HAP-1 (cell line): Measurements from ENCODE around the gene QKI.

Experiments
- DNase-seq, 2 experiments: peaks; one replicate each; pipeline ENCODE4 v3.0.0-alpha.2; 2016 to 2020; ENCODE audit warnings: low spot score in 2 of 2
- H3K27me3 ChIP-seq: fragments of 250-450 bp; sonication (Bioruptor Pico); 2 replicates; pipeline ENCODE4 v1.5.1; 2020; ENCODE audit warnings: low read depth, mild to moderate bottlenecking, moderate library complexity
- H3K36me3 ChIP-seq: fragments of 250-450 bp; sonication (Bioruptor Pico); replicated peaks from 2 replicates; pipeline ENCODE4 v1.5.1; 2020; ENCODE audit warnings: mild to moderate bottlenecking
- H3K4me1 ChIP-seq: fragments of 250-450 bp; sonication (Bioruptor Pico); 2 replicates; pipeline ENCODE4 v1.5.1; 2020; ENCODE audit warnings: mild to moderate bottlenecking
- H3K4me3 ChIP-seq: fragments of 250-450 bp; sonication (Bioruptor Pico); 2 replicates; pipeline ENCODE4 v1.5.1; 2020; ENCODE audit warnings: mild to moderate bottlenecking, moderate library complexity
- H3K9me3 ChIP-seq: fragments of 250-450 bp; sonication (Bioruptor Pico); 2 replicates; pipeline ENCODE4 v1.5.1; 2020; ENCODE audit warnings: mild to moderate bottlenecking, moderate library complexity
- in situ Hi-C: fragments of 300-500 bp; cut with MboI; formaldehyde crosslinking; loops from 3 replicates; pipeline ENCODE4 v1.14.3; 2020; ENCODE audit warnings: low sequenced_read_pairs, inconsistent platforms, mixed read lengths

The QKI gene

GRCh38 chr6:163533443-163533842 is 118.9 kb downstream of the QKI start:
- H3K4me1 ChIP-seq: peaks cover 11% of the 10 kb centered on the region
- no peak overlapping the region for H3K4me3 ChIP-seq
- DNase-seq: no peak
- no peaks in the 10 kb centered on the region; the same call in 1 of the 2 replicates for H3K36me3 ChIP-seq
- in situ Hi-C loops: no loop called here
- no peaks in the 10 kb centered on the region for H3K27me3 ChIP-seq
- no peaks in the 10 kb centered on the region for H3K9me3 ChIP-seq

GRCh38 chr6:163536770-163537169 is 122.3 kb downstream of the QKI start:
- H3K9me3 ChIP-seq: no peaks in the 10 kb centered on the region
- in situ Hi-C loops: no loop called here
- no peak for DNase-seq
- peaks cover 19% of the 10 kb centered on the region for H3K4me1 ChIP-seq
- H3K36me3 ChIP-seq: no peaks in the 10 kb centered on the region; the same call in 1 of the 2 replicates
- no peak overlapping the region for H3K4me3 ChIP-seq
- no peaks in the 10 kb centered on the region for H3K27me3 ChIP-seq

GRCh38 chr6:163538331-163538730 is 123.8 kb downstream of the QKI start:
- DNase-seq: peak; percentile 11 to 24
- H3K4me3 ChIP-seq: no peak overlapping the region
- peaks cover 22% of the 10 kb centered on the region for H3K4me1 ChIP-seq
- H3K9me3 ChIP-seq: no peaks in the 10 kb centered on the region
- H3K36me3 ChIP-seq: no peaks in the 10 kb centered on the region; the same call in 1 of the 2 replicates
- in situ Hi-C loops: no loop called here
- H3K27me3 ChIP-seq: no peaks in the 10 kb centered on the region

- H3K4me1 ChIP-seq: peaks cover 27% of the 10 kb centered on the region
- in situ Hi-C loops: no loop called here
These were observed 124.7 kb downstream of the QKI start for GRCh38 chr6:163539101-163539762.

GRCh38 chr6:163543321-163543720 is 128.8 kb downstream of the QKI start:
- no peak overlapping the region for H3K4me3 ChIP-seq
- no peaks in the 10 kb centered on the region for H3K9me3 ChIP-seq
- peaks cover 6% of the 10 kb centered on the region; the same call in 1 of the 2 replicates for H3K36me3 ChIP-seq
- in situ Hi-C loops: no loop called here
- peak; percentile 49 to 95 for DNase-seq
- peaks cover 30% of the 10 kb centered on the region for H3K4me1 ChIP-seq
- H3K27me3 ChIP-seq: no peaks in the 10 kb centered on the region

More at GRCh38 chr6:163539101-163539762, 124.7 kb downstream of the QKI start:
- no peak overlapping the region for H3K4me3 ChIP-seq
- no peaks in the 10 kb centered on the region; the same call in 1 of the 2 replicates for H3K36me3 ChIP-seq
- H3K9me3 ChIP-seq: no peaks in the 10 kb centered on the region
- no peaks in the 10 kb centered on the region for H3K27me3 ChIP-seq
- no peak for DNase-seq

GRCh38 chr6:163545370-163545769 is 130.9 kb downstream of the QKI start:
- H3K36me3 ChIP-seq: peaks cover 6% of the 10 kb centered on the region; the same call in 1 of the 2 replicates
- H3K27me3 ChIP-seq: no peaks in the 10 kb centered on the region
- no peaks in the 10 kb centered on the region for H3K9me3 ChIP-seq
- no peak for DNase-seq
- no peak overlapping the region for H3K4me3 ChIP-seq
- in situ Hi-C loops: no loop called here
- H3K4me1 ChIP-seq: peaks cover 15% of the 10 kb centered on the region

GRCh38 chr6:163547287-163547686 is 132.8 kb downstream of the QKI start:
- no peak for DNase-seq
- peaks cover 10% of the 10 kb centered on the region for H3K36me3 ChIP-seq
- no peak overlapping the region for H3K4me3 ChIP-seq
- in situ Hi-C loops: no loop called here
- H3K9me3 ChIP-seq: no peaks in the 10 kb centered on the region
- peaks cover 15% of the 10 kb centered on the region for H3K4me1 ChIP-seq
- H3K27me3 ChIP-seq: no peaks in the 10 kb centered on the region

- H3K9me3 ChIP-seq: no peaks in the 10 kb centered on the region
- H3K27me3 ChIP-seq: no peaks in the 10 kb centered on the region
- H3K4me1 ChIP-seq: peaks cover 10% of the 10 kb centered on the region
- DNase-seq: no peak
- peaks cover 10% of the 10 kb centered on the region for H3K36me3 ChIP-seq
- H3K4me3 ChIP-seq: no peak overlapping the region
- in situ Hi-C loops: no loop called here
These were observed 134.1 kb downstream of the QKI start for GRCh38 chr6:163548624-163549023.

GRCh38 chr6:163554032-163554431 is 139.5 kb downstream of the QKI start:
- H3K9me3 ChIP-seq: no peaks in the 10 kb centered on the region
- in situ Hi-C loops: no loop called here
- peaks cover 4% of the 10 kb centered on the region for H3K36me3 ChIP-seq
- DNase-seq: no peak
- no peaks in the 10 kb centered on the region for H3K27me3 ChIP-seq
- H3K4me1 ChIP-seq: peaks cover 2% of the 10 kb centered on the region
- H3K4me3 ChIP-seq: no peak overlapping the region

- Histone ChIP-seq H3K4me1 (peaks cover 2% of the 10 kb centered on the region), H3K36me3 (peaks cover 5% of the 10 kb centered on the region), H3K27me3 (no peaks in the 10 kb centered on the region), H3K9me3 (no peaks in the 10 kb centered on the region), H3K4me3 (no peak overlapping the region)
- DNase-seq: peak; percentile 44 to 79
- in situ Hi-C loops: no loop called here
These were observed 140.1 kb downstream of the QKI start for GRCh38 chr6:163554663-163555062.

GRCh38 chr6:163559661-163560060 is 145.1 kb downstream of the QKI start:
- no peaks in the 10 kb centered on the region for H3K27me3 ChIP-seq
- H3K4me3 ChIP-seq: no peak overlapping the region
- in situ Hi-C loops: no loop called here
- no peak for DNase-seq
- peaks cover 20% of the 10 kb centered on the region for H3K36me3 ChIP-seq
- peaks cover 4% of the 10 kb centered on the region; the same call in 1 of the 2 replicates for H3K4me1 ChIP-seq
- H3K9me3 ChIP-seq: no peaks in the 10 kb centered on the region

- Histone ChIP-seq H3K36me3 (peaks cover 43% of the 10 kb centered on the region), H3K4me1 (0 out of 2 replicates have a peak, but pooled peaks cover 2% of the 10 kb centered on the region), H3K9me3 (no peaks in the 10 kb centered on the region), H3K27me3 (no peaks in the 10 kb centered on the region), H3K4me3 (no peak overlapping the region)
- in situ Hi-C loops: no loop called here
- no peak for DNase-seq
These were observed 148.8 kb downstream of the QKI start for GRCh38 chr6:163563318-163563717.

- no peak for DNase-seq
- peaks cover 43% of the 10 kb centered on the region for H3K36me3 ChIP-seq
- 0 out of 2 replicates have a peak, but pooled peaks cover 2% of the 10 kb centered on the region for H3K4me1 ChIP-seq
- no peaks in the 10 kb centered on the region for H3K9me3 ChIP-seq
- in situ Hi-C loops: no loop called here
- H3K4me3 ChIP-seq: no peak overlapping the region
- H3K27me3 ChIP-seq: no peaks in the 10 kb centered on the region
These were observed 150.0 kb downstream of the QKI start for GRCh38 chr6:163564534-163564933.

- no peaks in the 10 kb centered on the region for H3K9me3 ChIP-seq
- H3K4me3 ChIP-seq: no peak overlapping the region
- DNase-seq: no peak
- H3K27me3 ChIP-seq: no peaks in the 10 kb centered on the region
- H3K4me1 ChIP-seq: 0 out of 2 replicates have a peak, but pooled peaks cover 2% of the 10 kb centered on the region
- peaks cover 45% of the 10 kb centered on the region for H3K36me3 ChIP-seq
- in situ Hi-C loops: no loop called here
These were observed 150.6 kb downstream of the QKI start for GRCh38 chr6:163565140-163565539.
